Fibroblast of upper back skin (primary cell): ENCODE results near the gene GNB1L.
"Not testable (repeated sequence)": the region's sequence is repeated elsewhere in the genome, so short reads cannot be mapped to it uniquely, and the experiment has no call there.

Source experiments
- DNase-seq: peaks from one replicate; pipeline ENCODE4 v3.0.0-alpha.2; 2013

GNB1L gene

GRCh38 chr22:19888131-19888746, 33.6 kb upstream of the GNB1L start:
- DNase-seq: no peak

DNA sequence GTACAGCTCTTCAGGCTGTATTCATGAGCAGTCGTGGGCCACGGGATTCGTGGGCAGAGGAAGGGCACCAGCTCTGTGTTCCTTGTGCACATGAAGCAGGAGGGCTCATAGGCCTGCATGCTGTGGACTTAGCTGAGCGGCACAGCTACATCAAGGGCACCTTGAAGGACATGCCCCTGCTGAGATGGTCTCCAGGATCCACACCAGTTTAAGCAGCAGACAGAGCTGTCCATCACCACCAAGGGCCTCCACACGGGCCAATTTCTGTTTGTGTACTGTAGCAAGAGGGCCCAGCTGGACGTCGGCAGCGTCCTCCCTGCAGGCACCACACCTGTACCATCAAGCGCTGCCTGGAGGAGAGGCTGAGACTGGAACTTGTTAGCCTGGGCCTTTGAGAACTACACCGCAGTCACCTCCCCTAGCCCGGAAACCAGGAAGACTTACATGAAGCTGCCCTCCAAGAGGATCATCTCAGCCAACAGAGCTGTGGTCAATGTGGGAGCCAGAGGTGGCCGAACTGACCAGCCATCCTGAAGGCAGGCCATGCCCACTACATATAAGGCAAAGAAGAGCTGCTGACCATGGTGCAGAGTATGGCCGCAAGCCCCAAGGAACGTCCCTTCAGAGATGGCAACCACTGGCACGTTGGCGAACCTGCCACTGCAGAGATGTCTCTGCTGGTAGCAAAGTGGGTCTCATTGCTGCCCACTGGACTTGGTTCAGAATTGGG, 32.7 kb upstream of the GNB1L start:
- no peak for DNase-seq

GRCh38 chr22:19886605-19887255, 32.1 kb upstream of the GNB1L start:
- peak; percentile 87 for DNase-seq

GRCh38 chr22:19885841-19886592, 31.3 kb upstream of the GNB1L start:
- DNase-seq: peak; percentile 12

DNA sequence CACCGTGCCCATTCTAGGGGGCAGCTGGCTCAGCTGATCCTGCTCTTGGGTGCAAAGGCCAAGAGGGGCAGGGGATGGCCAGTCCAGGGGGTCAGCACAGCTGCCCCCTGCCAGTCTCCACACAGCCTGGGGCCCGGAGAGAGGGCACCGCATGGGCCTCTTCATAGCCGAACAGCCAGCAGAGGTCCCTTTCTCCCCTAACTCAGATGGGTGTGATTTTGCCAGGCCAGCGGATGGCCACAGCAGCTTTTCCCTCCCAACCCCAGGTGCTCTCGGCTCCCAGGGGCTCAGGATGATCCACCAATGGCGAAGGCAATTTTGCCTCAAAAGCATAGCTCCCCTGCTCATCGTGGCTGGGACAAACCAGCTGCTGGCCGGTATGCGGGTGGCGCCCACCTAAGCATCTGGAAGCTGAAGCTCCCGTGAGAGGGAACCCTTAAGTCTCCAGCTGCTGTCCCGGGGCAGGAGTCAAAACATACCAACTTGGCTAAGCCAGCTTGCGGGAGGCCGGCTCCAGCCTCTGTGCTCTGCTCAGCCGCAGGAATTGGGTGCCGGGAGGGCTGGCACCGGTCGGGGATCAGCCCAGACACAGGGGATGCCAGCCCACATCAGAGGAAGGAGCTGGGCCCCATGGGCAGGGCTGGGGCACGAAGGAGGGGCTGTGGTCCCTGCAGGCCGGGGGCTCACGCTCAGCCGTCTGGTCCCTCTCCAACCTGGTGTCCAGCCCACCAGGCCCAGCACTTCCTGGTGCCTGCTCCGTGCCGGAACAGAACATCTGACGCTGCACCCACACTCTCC, 30.5 kb upstream of the GNB1L start:
- DNase-seq: peak; percentile 11

- DNase-seq: no peak
Measured at GRCh38 chr22:19884161-19884953, 29.7 kb upstream of the GNB1L start.

DNA sequence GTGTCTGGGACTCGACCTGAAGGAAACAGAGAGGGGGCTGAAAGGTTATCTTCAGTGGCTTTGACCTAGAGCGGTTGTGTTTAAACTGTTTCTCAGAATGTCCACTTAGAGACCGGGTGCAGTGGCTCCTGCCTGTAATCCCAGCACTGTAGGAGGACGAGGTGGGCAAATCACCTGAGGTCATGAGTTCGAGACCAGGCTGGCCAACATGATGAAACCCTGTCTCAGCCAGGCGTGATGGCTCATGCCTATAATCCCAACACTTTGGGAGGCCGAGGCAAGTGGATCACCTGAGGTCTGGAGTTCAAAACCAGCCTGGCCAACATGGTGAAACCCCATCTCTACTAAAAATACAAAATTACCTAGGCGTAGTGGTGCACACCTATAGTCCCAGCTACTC, 28.8 kb upstream of the GNB1L start:
- not testable (repeated sequence) for DNase-seq

DNA sequence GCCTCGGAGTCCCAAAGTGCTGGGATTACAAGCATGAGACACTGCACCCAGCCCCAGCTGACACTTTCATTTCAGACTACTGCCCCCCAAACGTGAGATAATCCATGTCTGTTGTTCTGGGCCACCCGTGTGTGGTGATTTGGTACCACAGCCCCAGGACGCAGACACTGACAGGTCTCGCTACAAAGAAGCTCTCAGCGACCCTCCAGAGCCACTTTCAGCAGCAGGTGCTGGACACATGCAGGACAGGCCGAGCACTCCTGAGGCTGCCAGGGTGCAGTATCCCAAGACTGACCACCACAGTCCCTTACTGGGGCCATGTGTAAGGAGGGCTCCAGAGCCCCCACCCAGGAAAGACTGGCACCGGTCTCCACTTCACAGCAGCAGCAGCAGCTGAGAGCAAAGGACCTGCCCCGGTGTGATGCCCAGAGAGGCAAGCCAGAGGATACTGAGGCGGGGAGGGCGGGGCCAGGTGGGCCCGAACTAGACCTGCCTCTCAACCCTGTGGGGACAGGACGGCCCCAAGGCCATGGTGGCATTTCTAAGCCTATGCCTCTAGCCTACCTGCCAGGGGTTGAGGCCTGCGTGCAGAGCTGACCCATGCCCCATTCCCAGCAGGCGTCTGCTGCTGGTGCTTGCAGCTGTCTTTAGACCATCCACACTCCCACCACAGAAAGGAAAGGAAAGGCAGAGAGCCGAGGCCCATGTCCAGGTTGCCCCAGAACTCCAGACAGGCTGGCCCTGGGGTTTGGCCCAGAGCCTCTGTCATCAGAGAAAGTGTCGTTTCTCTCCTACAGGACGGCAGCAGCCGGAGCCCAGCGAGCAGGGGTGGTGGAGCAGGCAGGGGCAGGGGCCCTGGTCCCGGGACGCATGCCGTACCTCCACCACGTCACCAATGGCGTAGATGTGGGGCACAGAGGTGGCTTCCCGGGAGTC, 28.0 kb upstream of the GNB1L start:
- no peak for DNase-seq

- peak; percentile 98 for DNase-seq
Measured at GRCh38 chr22:19880786-19881569, 26.3 kb upstream of the GNB1L start.

- DNase-seq: no peak
Measured at GRCh38 chr22:19879992-19880785, 25.5 kb upstream of the GNB1L start.

DNA sequence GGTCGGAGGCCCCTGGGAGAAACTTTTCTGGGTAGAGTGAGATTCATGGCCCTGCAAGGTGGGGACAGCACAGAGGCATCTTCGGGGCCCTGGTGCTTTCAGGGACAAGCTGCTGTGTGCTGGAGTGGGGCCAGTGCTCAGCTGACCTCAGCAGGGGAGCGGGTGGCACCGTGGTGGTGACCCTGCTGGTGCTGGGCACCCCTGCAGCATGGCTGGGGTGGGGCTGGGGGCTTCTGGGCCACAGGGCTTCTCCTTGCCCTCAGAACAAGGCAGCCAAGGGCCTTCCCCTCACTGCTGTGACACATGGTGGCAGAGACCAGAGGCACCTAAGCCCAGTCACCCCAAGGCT, 24.9 kb upstream of the GNB1L start:
- no peak for DNase-seq

- no peak for DNase-seq
Measured at GRCh38 chr22:19879246-19879570, 24.5 kb upstream of the GNB1L start.

GRCh38 chr22:19878461-19879245, 24.0 kb upstream of the GNB1L start:
- no peak for DNase-seq

DNA sequence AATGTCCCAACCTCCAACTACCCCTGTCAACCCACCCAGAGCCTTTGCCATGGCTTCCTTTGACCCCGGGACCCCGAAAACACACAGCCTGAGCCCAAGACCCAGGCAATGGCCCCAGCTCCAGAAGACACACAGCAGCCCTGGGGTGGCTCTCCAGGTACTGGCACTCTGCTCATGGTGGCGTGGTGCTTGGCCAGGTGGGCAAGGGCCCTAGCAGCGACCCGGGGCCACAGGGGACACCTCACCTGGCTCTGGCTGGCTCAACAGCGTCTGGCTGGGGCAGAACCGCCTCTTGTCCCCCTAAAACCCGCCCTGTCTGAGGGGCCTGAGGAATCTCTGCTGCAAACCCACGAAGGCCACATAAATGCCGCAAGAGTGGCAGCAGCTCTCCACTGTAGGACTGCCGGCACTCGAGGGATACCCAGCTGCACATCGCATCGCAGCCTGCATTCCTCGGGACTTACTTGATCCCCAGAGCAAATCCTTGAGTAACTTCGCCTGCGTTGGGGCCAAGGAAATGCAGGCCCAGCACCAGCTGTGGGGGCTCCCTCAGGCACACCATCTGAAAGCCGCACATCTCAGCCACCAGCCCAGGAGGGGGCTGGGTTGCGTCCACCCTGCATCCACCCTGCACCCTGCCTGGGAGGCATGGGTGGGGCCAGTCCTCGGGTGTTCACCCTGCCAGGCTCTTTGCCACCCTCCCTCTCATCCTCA, 23.1 kb upstream of the GNB1L start:
- DNase-seq: peak; percentile 76

DNA sequence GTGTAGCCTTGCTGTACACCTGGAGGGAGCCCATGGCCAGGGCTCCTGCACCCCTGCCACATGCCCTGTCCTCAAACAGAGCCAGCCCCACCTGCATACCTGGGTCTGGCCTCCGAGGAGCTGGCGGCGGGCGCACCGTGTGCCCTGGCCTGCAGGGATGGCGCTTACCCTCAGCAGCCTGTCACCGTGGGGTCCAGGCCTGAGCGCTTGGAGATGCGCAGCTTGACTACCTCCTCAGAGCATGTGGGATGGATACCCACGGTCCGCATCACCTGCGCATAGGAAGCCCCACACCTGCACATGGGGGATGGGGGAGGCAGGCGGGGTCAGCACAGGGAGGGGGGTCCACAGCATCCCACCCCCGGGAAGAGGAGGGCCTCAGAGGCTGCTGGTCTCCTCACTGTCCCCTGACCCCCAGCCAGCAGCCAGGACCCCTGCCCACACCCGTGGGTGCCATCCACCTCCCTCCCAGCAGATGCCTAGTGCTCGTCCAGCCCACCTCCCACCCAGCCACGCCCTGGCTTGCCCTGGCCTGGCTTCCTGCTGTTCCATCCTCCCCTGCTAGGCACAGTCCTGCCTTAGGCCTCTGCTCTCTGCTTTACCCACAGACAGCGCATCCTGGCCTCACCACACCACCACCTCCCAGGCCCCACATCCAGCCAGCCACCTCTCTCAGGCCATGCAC, 22.4 kb upstream of the GNB1L start:
- DNase-seq: no peak

GRCh38 chr22:19876314-19876940, 21.8 kb upstream of the GNB1L start:
- DNase-seq: no peak
